GM21737 (cell line): ENCODE data around the gene APOL6.

Experiments
- ATAC-seq: cut with Tn5 transposase; IDR thresholded peaks from one replicate; pipeline ENCODE4 v1.9.1; 2021; ENCODE audit warnings: mild to moderate bottlenecking, moderate library complexity; ENCODE audit not compliant: unreplicated experiment

APOL6 gene

GRCh38 chr22:35711336-35711735 is 63.1 kb downstream of the APOL6 start:
- no peak for ATAC-seq

- ATAC-seq, result no peak
These were observed 64.4 kb downstream of the APOL6 start for GRCh38 chr22:35712672-35713071.

DNA sequence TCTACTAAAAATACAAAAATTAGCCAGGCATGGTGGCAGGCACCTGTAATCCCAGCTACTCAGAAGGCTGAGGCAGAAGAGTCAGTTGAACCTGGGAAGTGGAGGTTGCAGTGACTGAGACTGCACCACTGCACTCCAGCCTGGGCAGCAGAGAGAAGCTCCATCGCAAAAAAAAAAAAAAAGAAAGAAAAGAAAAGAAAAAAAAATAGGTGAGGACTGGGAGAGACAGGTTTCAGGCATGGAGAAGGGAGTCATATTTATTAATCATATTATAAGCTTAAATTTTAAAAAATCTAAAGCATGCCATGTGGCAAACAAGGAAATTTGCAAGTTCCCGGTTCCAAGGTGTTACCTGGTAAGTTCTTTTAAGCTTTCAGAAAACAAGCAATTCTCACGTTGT is 69.3 kb downstream of the APOL6 start, which contains the start of gene APOL5:
TSS of gene APOL5 (plus strand) at position 301 of the 400 bp plus-strand sequence. CDS start at position 301, 0 bp downstream.
- no peak for ATAC-seq
